DMS53 treated with DMSO at 0.1 percent for 48 hours (cell line): ENCODE data around the gene FN1.
"Not testable (repeated sequence)": the region's sequence is repeated elsewhere in the genome, so short reads cannot be mapped to it uniquely, and the experiment has no call there.

Experiments used
- DNase-seq: peaks from one replicate; lab custom pipeline; 2025; ENCODE audit not compliant: unreplicated experiment; lab: John Stamatoyannopoulos, UW

The FN1 gene

DNA sequence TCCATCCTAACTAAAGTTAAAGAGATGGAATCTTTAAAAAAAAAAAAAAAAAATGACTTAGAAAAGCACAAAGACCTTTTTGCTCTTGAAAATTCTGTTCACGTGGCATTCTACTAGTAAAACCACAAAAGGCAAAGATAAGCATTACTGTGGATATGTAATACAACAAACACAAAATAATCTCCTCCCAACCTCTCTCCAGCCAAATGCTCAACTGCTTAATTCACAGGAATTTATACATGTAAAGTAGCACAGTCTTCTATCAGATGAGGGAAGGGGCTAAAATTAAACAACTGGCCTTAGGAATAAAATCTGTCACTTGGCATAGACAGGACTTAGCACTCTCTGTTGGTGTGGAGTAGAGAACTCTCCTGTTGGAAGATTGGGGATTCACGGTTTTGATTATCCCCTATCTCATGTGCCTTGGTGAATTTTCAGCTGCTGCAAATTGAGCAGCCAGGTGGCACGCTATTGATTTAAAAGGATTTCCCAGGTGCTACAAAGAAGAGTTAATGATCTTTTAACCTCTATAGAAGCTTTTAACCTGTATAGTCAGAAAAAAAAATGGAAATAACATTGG, 66.6 kb downstream of the FN1 start:
- no peak for DNase-seq

DNA sequence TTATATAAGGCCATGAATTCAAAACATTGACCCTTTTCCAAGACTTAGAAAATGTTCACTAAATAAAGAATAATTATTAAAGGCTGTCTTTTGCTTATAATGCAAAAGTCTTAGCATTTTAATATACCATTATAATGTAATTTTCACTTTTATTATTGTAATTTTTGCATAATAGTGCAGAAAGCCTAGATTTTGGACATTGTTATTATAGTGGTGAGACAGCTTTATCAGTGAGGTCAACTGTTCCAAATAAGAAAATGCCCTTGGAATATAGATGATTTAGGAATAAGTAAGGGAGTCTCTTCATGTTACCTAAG, 67.4 kb downstream of the FN1 start:
- no peak for DNase-seq

DNA sequence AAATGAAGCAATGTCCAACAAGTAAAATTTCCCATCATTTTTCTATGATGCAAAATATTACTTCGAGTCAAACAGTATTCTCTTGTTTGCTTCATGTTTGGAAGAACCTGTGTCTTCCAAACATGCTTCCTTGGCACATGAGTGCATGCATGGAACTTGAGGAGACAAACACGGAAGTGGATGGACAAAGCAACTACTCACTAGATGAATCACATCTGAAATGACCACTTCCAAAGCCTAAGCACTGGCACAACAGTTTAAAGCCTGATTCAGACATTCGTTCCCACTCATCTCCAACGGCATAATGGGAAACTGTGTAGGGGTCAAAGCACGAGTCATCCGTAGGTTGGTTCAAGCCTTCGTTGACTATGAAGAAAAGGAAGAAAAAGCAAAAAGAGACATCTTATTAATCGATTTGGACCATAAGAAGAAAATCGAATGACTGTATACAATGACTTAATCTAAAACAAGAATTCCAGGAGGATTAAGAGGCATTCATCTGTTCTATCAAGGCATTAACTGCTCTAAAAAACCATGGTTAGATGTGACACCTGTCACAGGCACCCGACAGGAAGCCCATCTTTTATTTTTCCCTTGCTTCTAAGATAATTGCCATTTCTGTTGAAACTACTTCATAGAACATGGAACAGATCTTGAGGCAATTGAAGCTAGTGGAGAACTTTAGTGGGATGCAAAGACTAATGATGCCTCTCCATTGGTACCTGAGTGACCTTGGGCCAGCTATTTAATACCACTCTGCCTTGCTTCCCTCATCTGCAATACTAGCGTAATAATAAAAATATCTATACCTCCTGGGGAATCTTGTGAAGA, 68.0 kb downstream of the FN1 start:
- no peak for DNase-seq

DNA sequence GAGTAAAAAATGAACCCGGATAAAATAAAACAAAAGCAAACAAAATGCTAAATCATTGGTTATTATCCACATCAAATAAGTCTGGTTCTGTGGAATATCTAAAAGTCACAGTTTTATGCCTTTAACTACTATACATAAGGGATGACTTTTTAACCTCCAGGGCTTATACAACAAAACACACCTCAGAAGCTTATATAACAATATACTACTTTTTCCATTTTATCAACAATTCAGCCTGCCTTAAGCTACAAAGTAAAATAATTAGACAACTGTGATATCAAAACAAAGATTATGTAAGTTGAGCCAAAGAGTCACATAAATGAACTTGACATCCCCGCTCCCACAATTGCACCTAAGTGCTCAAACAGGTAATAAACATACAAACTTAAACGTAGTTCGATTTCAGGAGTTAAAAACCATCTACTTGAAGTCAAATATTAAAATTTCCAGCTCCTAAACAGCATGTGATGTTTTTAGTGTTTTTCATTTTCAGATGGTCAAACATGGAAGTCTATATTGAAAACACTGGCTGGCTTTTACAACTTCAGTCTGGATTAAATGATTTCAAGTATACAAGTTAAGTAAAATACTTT, 69.3 kb downstream of the FN1 start:
- no peak for DNase-seq

DNA sequence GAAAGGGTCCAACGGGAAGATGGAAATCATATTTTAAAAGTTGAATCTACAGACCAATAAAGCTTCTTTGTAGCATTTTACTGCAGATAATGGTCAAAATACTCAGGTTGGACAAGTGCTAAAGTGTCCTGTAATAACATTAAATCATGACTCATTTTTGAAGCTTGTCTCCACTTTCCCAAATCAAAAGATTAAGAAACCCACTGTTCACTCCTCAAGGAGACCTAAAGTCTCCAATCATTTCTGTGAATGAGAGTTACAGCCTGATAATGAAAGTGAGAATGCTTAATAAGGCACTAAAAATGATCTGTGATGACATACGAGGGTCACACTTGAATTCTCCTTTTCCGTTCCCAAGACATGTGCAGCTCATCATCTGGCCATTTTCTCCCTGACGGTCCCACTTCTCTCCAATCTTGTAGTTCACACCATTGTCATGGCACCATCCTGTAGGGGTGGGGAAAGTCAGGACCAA, 70.6 kb downstream of the FN1 start:
- DNase-seq: no peak

DNA sequence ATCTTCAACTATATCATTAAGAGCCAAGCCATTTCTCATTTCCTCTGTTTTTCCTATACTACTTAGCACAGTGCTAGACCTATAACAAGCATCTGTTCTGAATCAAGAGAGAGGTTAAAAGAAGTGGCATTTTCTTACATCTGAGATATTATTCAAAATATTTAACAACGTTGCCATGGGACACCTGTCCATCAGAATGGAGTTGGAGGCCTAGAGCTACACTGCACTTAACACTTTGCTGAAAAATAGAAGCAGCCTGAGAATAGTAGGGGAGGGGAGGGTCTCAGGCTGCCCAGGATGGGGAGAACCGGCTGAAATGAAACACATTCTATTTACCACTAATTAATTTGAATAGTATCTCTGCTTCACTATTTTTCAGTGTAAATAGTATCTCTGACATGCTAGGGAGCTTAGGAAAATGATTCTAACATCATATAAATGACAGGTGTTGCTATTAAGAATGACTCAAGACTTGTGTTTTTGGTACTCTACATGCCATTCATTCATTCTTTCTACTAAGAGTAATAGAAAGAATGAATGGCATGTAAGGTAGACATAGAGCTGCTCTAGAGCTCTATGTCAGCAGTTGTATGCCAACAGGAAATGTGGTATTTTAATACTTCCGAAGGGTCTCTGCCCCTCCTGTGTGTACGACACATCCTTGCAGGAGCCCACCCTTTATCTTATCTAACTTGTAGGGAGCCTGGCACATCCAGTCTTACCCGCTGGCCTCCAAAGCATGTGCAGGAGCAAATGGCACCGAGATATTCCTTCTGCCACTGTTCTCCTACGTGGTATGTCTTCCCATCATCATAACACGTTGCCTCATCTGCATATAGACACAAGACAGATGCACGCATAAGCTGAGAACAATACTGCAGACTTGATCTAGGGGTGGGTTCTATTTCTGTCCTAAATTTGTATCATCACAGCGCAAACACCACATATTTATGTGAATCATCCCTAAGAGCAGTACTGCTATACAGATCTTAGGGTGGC, 71.4 kb downstream of the FN1 start:
- DNase-seq: no peak

DNA sequence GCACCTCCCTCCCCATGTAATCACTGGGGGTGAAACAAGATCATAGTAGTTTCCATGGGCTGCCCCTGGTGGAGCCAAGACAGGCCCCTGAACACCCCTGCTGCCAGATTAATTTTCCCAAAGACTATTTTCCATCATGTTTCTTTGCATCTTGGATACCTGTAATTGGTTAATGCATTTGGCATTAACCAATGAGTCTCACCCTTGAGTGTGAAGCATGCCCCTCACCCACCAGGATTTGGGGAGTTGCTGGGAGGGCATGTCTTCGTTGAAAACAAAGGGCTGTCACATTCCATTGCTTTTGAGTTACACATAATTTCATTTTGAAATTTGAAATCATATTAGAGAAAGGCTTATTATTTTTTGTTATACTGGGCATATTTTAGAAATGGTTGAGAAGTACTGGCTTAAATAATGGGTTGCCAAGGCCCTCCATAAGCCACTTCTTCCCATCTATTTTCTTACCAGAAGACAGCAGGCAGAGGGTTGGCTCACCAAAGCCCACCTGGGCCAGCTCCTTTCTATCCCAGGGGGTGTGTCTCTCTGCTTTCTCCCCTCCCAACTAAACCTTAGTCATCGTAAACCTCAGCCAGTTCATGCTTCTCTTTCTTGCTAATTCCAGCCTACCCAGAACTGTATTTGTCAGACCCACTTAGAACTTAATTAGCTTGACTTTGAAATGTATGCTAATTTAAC, 72.3 kb downstream of the FN1 start:
- no peak for DNase-seq

DNA sequence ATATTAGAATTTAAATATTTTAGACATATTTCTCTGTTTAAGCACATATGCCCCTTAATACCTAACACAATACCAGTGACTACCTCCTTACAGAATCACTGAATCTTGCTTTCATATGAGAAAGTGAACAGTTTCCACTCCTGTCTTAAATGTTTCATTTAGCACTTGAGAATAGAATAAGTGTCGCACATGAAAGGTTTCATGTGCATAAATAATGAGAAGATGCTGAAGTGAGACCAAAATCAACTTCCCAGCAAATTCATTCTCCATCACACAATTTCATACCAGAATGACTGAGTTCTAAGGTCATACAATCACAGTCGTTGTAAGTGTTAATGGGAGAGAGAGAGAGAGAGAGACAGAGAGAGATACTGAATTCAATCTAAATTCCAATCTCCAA, 72.8 kb downstream of the FN1 start:
- DNase-seq: no peak

DNA sequence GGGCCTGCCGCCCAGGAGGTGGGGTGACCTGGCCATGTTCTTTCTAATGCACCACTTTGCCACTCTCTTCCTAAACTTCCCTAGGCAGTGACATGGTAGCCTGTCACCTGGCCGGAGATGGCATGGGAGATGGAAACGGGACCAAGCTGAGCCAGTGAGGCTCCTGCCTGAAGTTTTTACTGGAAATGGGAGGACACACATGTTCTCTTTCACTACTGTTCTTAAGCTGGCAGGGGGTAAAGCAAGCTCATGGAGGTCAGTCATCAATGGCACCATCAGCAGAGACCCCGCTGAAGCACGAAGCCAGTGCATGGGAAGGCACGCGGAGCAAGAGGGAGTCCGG, 73.3 kb downstream of the FN1 start:
- no peak for DNase-seq

DNA sequence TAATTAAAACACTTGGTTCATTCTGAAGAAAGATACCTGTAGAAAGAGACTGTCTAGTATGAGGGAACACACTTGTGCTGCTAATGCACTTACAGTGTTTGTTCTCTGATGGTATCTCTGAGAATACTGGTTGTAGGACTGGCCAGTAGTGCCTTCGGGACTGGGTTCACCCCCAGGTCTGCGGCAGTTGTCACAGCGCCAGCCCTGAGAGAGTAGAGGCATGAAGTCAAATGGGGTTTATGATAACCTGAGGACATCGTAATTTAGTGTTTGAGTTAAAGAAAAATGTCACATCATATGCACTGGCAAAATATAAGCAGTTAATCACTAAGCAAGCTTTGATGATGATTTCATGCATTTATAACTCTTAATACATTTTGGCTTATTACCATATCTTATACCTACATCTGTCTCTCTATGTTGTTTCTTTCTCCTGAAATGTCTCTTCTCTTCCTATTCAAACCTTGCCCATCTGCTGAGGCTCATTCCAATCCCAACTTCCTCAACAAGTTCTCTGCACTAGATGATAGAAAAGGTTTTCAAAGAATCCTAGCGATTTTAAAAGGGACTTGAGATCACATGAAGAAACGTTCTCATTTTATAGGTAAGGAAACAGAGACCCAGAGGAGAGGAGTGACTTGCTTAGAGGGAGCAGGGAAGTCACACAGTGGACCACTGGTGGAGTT, 73.8 kb downstream of the FN1 start:
- no peak for DNase-seq

DNA sequence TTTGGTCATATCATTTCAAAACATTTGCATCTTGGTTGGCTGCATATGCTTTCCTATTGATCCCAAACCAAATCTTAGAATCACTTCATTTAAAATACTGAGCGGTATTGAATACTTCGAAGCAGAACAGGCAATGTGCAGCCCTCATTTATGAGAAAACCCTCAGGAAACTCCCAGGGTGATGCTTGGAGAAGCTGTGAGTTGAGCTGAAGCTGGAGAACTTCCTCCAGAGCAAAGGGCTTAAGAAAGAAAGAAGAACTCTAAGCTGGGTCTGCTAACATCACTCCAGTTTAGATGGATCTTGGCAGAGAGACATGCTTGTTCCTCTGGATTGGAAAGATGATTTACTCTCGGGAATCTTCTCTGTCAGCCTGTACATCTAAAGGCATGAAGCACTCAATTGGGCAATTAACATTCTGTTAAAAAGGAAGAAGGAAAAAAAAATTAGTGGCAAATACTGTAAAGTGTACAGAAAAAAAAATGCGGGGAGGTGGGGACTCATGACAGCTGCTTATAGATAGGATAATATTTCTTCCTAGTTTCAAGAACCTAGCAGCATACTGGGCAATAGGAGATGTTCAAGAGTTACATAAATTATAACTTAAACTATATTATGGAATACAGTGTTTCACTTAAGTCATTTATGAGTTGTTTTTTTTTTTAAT, 74.5 kb downstream of the FN1 start:
- no peak for DNase-seq

DNA sequence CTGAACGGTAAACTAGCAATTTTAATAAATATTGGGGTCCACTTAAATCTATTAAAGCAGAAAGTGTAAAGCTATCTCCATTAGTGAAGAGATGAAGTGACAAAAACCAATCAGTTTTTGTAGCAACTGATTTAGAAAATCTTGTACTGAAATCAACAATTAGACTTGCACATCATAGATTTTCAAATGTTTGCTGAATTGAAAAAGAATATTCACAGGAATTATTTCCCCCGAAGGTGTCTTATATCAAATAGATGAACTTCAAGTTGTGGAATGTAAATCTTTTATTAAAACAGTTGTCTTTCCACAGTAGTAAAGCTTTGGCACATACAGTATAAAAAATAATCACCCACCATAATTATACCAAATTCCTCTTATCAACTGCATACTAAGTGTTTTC, 75.3 kb downstream of the FN1 start:
- DNase-seq: no peak

DNA sequence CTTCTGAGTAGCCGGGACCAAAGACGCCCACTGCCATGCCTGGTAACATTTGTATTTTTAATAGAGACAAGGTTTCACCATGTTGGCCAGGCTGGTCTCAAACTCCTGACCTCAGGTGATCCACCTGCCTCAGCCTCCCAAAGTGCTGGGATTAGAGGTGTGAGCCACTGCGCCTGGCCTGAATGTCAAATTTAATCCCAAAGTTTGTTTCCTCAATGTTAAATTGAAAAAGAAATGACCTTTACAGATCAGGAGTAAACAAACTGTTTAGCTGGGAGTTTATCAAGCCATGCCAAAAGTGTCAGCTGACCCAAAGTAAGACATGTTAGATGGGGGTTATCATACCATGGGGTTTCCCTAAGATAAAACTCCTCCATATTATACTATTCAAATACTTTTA, 75.8 kb downstream of the FN1 start:
- DNase-seq: not testable (repeated sequence)

DNA sequence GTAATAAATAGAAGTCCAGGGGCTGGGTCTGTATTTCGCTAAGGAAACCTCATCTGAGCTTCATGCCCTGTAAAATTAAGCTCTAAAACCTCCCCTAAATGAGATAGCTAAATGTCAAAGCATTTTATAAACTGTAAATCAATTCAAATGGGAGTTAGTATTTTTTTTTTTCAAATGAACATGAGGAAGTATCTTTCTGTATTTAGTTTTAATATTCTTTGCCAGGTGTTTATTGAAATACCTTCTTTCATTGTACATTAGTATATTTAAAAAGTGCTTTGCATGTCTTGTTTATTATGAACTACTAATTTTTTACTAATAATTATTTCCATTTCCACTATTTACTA, 76.3 kb downstream of the FN1 start:
- no peak for DNase-seq

DNA sequence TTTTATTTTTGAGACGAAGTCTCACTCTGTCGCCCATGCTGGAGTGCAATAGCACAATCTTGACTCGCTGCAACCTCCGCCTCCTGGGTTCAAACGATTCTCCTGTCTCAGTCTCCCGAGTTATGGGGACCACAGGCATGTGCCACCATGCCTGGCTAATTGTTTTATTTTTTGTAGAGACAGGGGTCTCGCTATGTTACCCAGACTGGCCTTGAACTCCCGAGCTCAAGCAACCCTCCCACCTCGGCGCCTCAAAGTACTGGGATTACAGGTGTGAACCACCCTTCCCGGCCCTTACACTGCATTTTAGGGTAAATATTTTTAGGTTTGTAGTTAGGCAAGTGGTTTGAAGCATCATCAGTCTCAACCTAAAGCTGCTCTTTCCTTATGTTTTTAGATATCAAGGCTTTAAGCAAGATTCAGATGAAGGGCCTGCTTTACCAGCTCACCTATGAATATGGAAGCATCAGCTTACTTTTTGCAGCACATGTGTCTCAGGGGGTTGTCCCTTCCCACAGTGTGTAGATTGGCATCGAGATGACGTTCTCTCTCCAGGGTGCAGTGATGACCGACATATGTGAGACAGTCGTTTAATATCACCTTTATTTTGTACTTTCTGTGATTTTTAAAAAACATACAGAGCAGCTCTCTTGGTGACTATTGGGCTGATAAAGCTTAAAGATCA, 76.8 kb downstream of the FN1 start:
- DNase-seq: no peak

DNA sequence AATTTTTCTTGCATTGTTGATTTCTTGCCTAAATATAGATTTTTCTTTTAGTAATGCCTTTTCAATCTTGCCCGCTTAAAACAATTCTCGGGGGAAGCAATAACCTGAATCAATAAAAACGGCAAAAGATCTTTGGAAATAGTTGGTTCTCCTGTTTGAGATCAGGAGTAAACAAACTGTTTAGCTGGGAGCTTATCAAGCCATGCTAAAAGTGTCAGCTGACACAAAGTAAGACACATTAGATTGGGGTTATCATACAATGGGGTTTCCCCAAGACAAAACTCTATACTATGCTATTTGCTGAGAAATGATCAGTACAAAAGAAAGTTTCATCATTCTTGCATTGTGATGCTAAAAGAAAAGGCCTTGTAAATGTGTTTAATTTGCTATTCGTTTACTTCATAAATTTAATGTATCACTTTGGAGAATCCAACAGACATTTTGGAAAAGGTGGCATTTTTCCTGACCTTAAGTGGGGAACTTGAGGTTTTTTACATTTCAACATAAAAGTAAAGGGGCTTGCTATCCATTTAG, 77.5 kb downstream of the FN1 start:
- no peak for DNase-seq

DNA sequence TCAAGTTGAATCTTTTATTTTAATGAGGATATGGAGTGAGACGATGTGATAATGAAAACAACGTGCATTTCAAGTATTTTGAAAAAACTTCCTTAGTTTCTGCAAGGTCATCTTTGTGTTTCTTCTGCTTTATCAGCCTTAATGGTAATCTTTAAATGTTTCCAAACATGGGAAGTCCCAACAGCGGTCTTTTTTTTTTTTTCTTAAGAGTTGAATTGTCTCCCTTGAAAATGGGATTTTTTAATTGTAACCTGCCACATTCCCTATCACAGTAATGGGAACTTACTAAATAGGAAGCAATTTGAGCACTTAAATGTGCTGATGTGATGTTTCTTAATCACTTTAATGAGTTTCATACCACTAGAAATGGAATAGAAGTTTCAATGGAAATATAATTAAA, 78.2 kb downstream of the FN1 start:
- DNase-seq: no peak

DNA sequence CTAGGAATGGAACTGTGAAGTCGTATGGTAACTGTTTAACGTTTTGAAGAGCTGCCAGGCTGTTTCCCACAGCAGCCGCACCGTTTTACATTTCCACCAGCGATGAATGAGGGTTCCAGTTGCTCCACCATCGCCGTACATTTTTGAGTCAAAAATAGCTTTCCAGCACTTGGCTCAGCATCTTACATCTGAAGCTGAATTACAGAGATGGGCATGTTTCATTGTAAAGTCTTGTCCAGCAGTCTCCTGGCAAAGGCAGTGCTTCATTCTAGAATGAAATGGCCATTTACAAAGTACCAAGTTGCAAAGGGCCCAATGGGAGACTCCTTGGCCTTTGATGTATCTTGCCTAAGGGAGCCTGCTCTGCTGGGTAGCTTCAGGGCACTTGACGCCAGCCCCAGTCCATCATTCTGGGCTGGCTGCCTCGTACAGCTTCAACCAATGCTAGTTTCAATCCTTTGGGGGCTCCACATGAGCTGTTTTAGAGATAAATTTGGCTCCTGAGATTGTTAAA, 78.9 kb downstream of the FN1 start:
- DNase-seq: no peak
